ENCODE results near the gene OR4K13. TPM values are rescaled to one million over a fixed set of nuclear protein-coding genes. Genes with fewer than 3 reads are reported as not detected.

Gene OR4K13
- total RNA-seq (under 1 TPM in 1 of 2 donors, not detected in 1; 0.06 TPM), polyA plus RNA-seq (not detected)
- long read RNA-seq, donor 1 = 0 reads
- long read RNA-seq, donor 2 = 0 reads
- long read RNA-seq, donor 3 = 0 reads
- long read RNA-seq, donor 4 = 0 reads
- long read RNA-seq, donor 5 = 0 reads

DNA sequence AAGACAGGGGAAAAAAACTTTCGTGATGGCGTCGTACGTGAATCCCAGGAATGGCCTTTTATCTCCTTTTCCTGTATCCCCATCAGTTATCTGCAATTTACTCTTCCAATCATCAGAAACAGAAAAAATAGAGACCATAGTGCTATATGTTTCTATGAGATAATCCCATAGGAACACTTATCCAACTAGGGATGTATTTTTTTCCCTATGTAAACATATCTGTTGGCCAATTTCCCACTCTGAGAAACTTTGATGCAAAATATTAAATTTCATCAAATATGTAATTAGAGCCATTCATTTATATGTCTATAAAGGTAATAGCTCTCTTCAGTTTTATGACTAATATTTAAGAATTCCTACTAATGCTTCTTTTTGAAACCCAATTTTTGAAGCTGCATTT lies at the start of gene OR4K13:
TSS of gene OR4K13 (minus strand) at position 101 of the 400 bp plus-strand sequence. CDS start 1,280 bp downstream, outside the sequence.
- no peaks in the 10 kb centered on the region for H3K4me1 ChIP-seq (ENCODE audit: control insufficient read depth in 5 of 5, insufficient read depth in 5 of 5, low read length in 5 of 5)
- WGBS, 2 donors = 89 to 96% methylated on average over 4 of the region's 4 CpGs
- no peaks in the 10 kb centered on the region for H3K27me3 ChIP-seq (ENCODE audit: control insufficient read depth in 3 of 3, insufficient read depth in 3 of 3, low read length in 2 of 3)
- H3K27ac ChIP-seq (ENCODE audit: low read depth in 1 of 2, low read length in 1 of 2) = no peak within 1 kb of the TSS
- peaks cover 0 to 4% (median 0%) of the 10 kb centered on the region in 4 donors for H3K9me3 ChIP-seq (ENCODE audit: control insufficient read depth in 4 of 4, insufficient read depth in 3 of 4, low read length in 3 of 4)
- H3K9ac ChIP-seq (ENCODE audit: insufficient read depth in 1 of 2, low read length in 2 of 2) = no peak within 1 kb of the TSS
- TF ChIP-seq, protein P1, sequence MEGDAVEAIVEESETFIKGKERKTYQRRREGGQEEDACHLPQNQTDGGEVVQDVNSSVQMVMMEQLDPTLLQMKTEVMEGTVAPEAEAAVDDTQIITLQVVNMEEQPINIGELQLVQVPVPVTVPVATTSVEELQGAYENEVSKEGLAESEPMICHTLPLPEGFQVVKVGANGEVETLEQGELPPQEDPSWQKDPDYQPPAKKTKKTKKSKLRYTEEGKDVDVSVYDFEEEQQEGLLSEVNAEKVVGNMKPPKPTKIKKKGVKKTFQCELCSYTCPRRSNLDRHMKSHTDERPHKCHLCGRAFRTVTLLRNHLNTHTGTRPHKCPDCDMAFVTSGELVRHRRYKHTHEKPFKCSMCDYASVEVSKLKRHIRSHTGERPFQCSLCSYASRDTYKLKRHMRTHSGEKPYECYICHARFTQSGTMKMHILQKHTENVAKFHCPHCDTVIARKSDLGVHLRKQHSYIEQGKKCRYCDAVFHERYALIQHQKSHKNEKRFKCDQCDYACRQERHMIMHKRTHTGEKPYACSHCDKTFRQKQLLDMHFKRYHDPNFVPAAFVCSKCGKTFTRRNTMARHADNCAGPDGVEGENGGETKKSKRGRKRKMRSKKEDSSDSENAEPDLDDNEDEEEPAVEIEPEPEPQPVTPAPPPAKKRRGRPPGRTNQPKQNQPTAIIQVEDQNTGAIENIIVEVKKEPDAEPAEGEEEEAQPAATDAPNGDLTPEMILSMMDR (IDR thresholded peaks at IDR 0.05; ENCODE audit: control extremely low read depth, extremely low read depth) = no peak
- no peak for ATAC-seq (ENCODE audit: insufficient read depth, low FRiP score)
- no peak within 1 kb of the TSS for H3K4me3 ChIP-seq
- no peaks in the 10 kb centered on the region for H3K36me3 ChIP-seq (ENCODE audit: control insufficient read depth in 4 of 4, insufficient read depth in 4 of 4, low read length in 4 of 4)
- no peak for DNase-seq

DNA sequence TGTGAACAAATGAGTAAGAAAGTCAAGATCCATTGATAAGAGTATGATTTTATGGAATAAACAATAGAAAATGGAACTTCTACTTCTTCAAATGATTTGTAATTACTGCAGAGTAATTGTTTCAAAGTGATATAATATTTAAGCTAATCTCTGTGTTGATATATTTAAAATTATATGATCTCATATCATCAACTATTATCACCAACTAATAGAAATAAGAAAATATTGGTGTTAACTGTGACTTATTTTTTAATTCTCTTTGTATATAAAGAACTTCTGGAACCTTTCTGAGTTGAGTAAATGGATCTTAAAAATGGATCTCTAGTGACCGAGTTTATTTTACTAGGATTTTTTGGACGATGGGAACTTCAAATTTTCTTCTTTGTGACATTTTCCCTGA lies 23.9 kb upstream of the OR4K13 start, which contains the start of gene OR4L1:
TSS of gene OR4L1 (plus strand) at position 301 of the 400 bp plus-strand sequence. CDS start at position 301, 0 bp downstream.
- Histone ChIP-seq H3K4me3 (no peak within 1 kb of the TSS), H3K4me1 (ENCODE audit: control insufficient read depth in 5 of 5, insufficient read depth in 5 of 5, low read length in 5 of 5) (no peaks in the 10 kb centered on the region), H3K27me3 (ENCODE audit: control insufficient read depth in 3 of 3, insufficient read depth in 3 of 3, low read length in 2 of 3) (no peaks in the 10 kb centered on the region), H3K27ac (ENCODE audit: low read depth in 1 of 2, low read length in 1 of 2) (no peak within 1 kb of the TSS), H3K9me3 (ENCODE audit: control insufficient read depth in 4 of 4, insufficient read depth in 3 of 4, low read length in 3 of 4) (peaks cover 0 to 16% (median 3%) of the 10 kb centered on the region in 4 donors), H3K36me3 (ENCODE audit: control insufficient read depth in 4 of 4, insufficient read depth in 4 of 4, low read length in 4 of 4) (no peaks in the 10 kb centered on the region), H3K9ac (ENCODE audit: insufficient read depth in 1 of 2, low read length in 2 of 2) (no peak within 1 kb of the TSS)
- 64 to 65% methylated on average over 2 of the region's 2 CpGs for WGBS, 2 donors
- TF ChIP-seq, protein P1 (IDR thresholded peaks at IDR 0.05; ENCODE audit: control extremely low read depth, extremely low read depth) = no peak
- no peak for DNase-seq
- no peak for ATAC-seq (ENCODE audit: insufficient read depth, low FRiP score)

DNA sequence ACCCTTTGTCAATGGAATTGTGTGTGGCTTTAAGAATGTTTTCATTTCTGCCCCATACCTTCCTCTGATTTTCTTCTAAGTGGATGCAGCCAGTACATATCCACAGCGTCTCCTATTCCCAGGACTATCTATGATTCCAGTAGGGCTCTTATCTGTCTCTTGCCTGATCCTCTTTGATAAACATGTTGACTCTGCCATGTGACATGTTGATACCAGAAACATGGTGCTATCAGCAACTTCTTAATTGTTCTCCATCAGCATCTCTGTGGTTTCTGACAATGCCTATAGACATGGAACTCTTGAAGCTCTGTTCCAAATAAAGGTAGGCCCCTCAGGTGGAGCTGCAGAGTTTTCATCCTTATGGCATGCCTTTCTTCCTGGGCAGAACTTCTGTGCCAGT lies 12.4 kb upstream of the OR4K13 start:
- H3K4me3 ChIP-seq = no peak overlapping the region
- TF ChIP-seq, protein P1 (IDR thresholded peaks at IDR 0.05; ENCODE audit: control extremely low read depth, extremely low read depth) = no peak
- H3K36me3 ChIP-seq (ENCODE audit: control insufficient read depth in 4 of 4, insufficient read depth in 4 of 4, low read length in 4 of 4) = no peaks in the 10 kb centered on the region
- no peaks in the 10 kb centered on the region for H3K4me1 ChIP-seq (ENCODE audit: control insufficient read depth in 5 of 5, insufficient read depth in 5 of 5, low read length in 5 of 5)
- ATAC-seq (ENCODE audit: insufficient read depth, low FRiP score) (no peak), DNase-seq (no peak)
- 73 to 80% methylated on average over 1 of the region's 1 CpG for WGBS, 2 donors
- no peak overlapping the region for H3K27ac ChIP-seq (ENCODE audit: low read depth in 1 of 2, low read length in 1 of 2)
- H3K27me3 ChIP-seq (ENCODE audit: control insufficient read depth in 3 of 3, insufficient read depth in 3 of 3, low read length in 2 of 3) = no peaks in the 10 kb centered on the region
- no peak overlapping the region for H3K9ac ChIP-seq (ENCODE audit: insufficient read depth in 1 of 2, low read length in 2 of 2)
- peaks cover 0 to 16% (median under 1%) of the 10 kb centered on the region in 4 donors for H3K9me3 ChIP-seq (ENCODE audit: control insufficient read depth in 4 of 4, insufficient read depth in 3 of 4, low read length in 3 of 4)

DNA sequence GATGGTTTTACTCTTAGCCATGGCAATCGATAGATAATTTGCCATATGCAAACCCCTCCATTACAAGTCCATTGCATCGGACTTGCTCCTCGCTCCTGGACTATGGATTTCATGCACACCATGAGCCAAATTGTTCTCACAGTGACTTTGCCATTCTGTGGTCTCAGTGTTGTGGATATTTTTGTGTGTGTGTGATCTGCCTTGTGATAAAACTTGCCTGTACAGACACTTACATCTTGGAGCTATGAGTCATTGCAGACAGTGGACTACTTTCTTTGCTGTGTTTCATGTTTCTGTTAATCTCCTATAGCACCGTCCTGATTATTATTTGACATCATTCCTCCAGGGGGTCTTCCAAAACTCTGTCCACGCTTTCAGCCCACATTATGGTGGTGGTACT lies 8.4 kb upstream of the OR4K13 start:
- H3K9ac ChIP-seq (ENCODE audit: insufficient read depth in 1 of 2, low read length in 2 of 2) = no peak overlapping the region
- H3K4me1 ChIP-seq (ENCODE audit: control insufficient read depth in 5 of 5, insufficient read depth in 5 of 5, low read length in 5 of 5) = no peaks in the 10 kb centered on the region
- whole genome bisulfite sequencing, 2 donors = 70 to 75% methylated on average over 5 of the region's 5 CpGs

More for the DNA sequence above, 8.4 kb upstream of the OR4K13 start:
- ATAC-seq (ENCODE audit: insufficient read depth, low FRiP score) = no peak
- no peaks in the 10 kb centered on the region for H3K36me3 ChIP-seq (ENCODE audit: control insufficient read depth in 4 of 4, insufficient read depth in 4 of 4, low read length in 4 of 4)
- no peaks in the 10 kb centered on the region for H3K27me3 ChIP-seq (ENCODE audit: control insufficient read depth in 3 of 3, insufficient read depth in 3 of 3, low read length in 2 of 3)
- peaks cover 0 to 16% (median 0%) of the 10 kb centered on the region in 4 donors for H3K9me3 ChIP-seq (ENCODE audit: control insufficient read depth in 4 of 4, insufficient read depth in 3 of 4, low read length in 3 of 4)
- H3K4me3 ChIP-seq = no peak overlapping the region
- no peak overlapping the region for H3K27ac ChIP-seq (ENCODE audit: low read depth in 1 of 2, low read length in 1 of 2)
- DNase-seq = no peak
- TF ChIP-seq, protein P1 (IDR thresholded peaks at IDR 0.05; ENCODE audit: control extremely low read depth, extremely low read depth) = no peak
